ENCODE measurements around the gene CTXN3.

Gene CTXN3

GRCh38 chr5:127660047-127660733 lies 11.3 kb downstream of the CTXN3 start:
- DNase-seq (ENCODE audit: low read depth): no peak
- no peak overlapping the region for H3K4me3 ChIP-seq (ENCODE audit: low read depth, low read length)
- no peak for TF ChIP-seq CTCF (IDR thresholded peaks at IDR 0.05; ENCODE audit: insufficient read depth, low read depth, low read length, missing control alignments)

- no peak for DNase-seq (ENCODE audit: low read depth)
- TF ChIP-seq CTCF (IDR thresholded peaks at IDR 0.05; ENCODE audit: insufficient read depth, low read depth, low read length, missing control alignments): no peak
- H3K4me3 ChIP-seq (ENCODE audit: low read depth, low read length): no peak overlapping the region
These were observed 15.2 kb downstream of the CTXN3 start for GRCh38 chr5:127664093-127664492.

GRCh38 chr5:127665641-127666040 lies 16.8 kb downstream of the CTXN3 start:
- no peak for DNase-seq (ENCODE audit: low read depth)
- no peak overlapping the region for H3K4me3 ChIP-seq (ENCODE audit: low read depth, low read length)
- TF ChIP-seq CTCF (IDR thresholded peaks at IDR 0.05; ENCODE audit: insufficient read depth, low read depth, low read length, missing control alignments): no peak

GRCh38 chr5:127666043-127666716 lies 17.3 kb downstream of the CTXN3 start:
- TF ChIP-seq CTCF (IDR thresholded peaks at IDR 0.05; ENCODE audit: insufficient read depth, low read depth, low read length, missing control alignments): no peak
- H3K4me3 ChIP-seq (ENCODE audit: low read depth, low read length): no peak overlapping the region
- no peak for DNase-seq (ENCODE audit: low read depth)

- TF ChIP-seq CTCF (IDR thresholded peaks at IDR 0.05; ENCODE audit: insufficient read depth, low read depth, low read length, missing control alignments): no peak
- no peak for DNase-seq (ENCODE audit: low read depth)
- no peak overlapping the region for H3K4me3 ChIP-seq (ENCODE audit: low read depth, low read length)
These were observed 19.0 kb downstream of the CTXN3 start for GRCh38 chr5:127667926-127668325.

- TF ChIP-seq CTCF (IDR thresholded peaks at IDR 0.05; ENCODE audit: insufficient read depth, low read depth, low read length, missing control alignments): no peak
- DNase-seq (ENCODE audit: low read depth): no peak
- no peak overlapping the region for H3K4me3 ChIP-seq (ENCODE audit: low read depth, low read length)
These were observed 22.3 kb downstream of the CTXN3 start for GRCh38 chr5:127671218-127671617.

Measured in GM12865 (cell line).